Endodermal cell (in vitro differentiated cells): ENCODE results near the gene TMEM33. TPM values are rescaled to one million over a fixed set of nuclear protein-coding genes. Genes with fewer than 3 reads are reported as not detected.

Source experiments
- DNase-seq: peaks from one replicate; pipeline ENCODE4 v3.0.0-alpha.2; 2017
- H3K27ac ChIP-seq: 2 replicates; pipeline ENCODE4 v1.5.1; 2013; ENCODE audit warnings: mild to moderate bottlenecking, low read depth, low read length, moderate library complexity
- H3K27me3 ChIP-seq: 2 replicates; pipeline ENCODE4 v1.6.1; 2013; ENCODE audit warnings: mild to moderate bottlenecking, low read length, moderate library complexity; ENCODE audit not compliant: insufficient read depth, control insufficient read depth, poor library complexity, severe bottlenecking
- H3K36me3 ChIP-seq: 2 replicates; pipeline ENCODE4 v1.7.0; 2013; ENCODE audit warnings: mild to moderate bottlenecking, low read length, moderate library complexity; ENCODE audit not compliant: control insufficient read depth, insufficient read depth
- H3K4me1 ChIP-seq: one replicate; pipeline ENCODE4 v1.7.0; 2013; ENCODE audit warnings: low read length; ENCODE audit not compliant: control insufficient read depth, insufficient read depth
- H3K4me3 ChIP-seq: 2 replicates; pipeline ENCODE4 v1.5.1; 2013; ENCODE audit warnings: mild to moderate bottlenecking, low read length, moderate library complexity
- H3K9ac ChIP-seq: 2 replicates; pipeline ENCODE4 v1.6.1; 2013; ENCODE audit warnings: mild to moderate bottlenecking, low read length, moderate library complexity; ENCODE audit not compliant: poor library complexity, severe bottlenecking; ENCODE audit errors: extremely low read depth
- H3K9me3 ChIP-seq: 2 replicates; pipeline ENCODE4 v1.6.1; 2013; ENCODE audit warnings: mild to moderate bottlenecking, low read length, moderate library complexity; ENCODE audit not compliant: control insufficient read depth
- H3K27ac Mint-ChIP-seq: 2 replicates; pipeline ENCODE4 v1.8.0; 2020; ENCODE audit warnings: mixed read lengths
- H3K27me3 Mint-ChIP-seq: 2 replicates; pipeline ENCODE4 v1.8.0; 2021; ENCODE audit warnings: mild to moderate bottlenecking, mixed read lengths; ENCODE audit not compliant: insufficient read depth
- H3K36me3 Mint-ChIP-seq: 2 replicates; pipeline ENCODE4 v1.8.0; 2020; ENCODE audit warnings: low read depth, mixed read lengths
- H3K4me1 Mint-ChIP-seq: 2 replicates; pipeline ENCODE4 v1.8.0; 2020; ENCODE audit warnings: mixed read lengths
- H3K4me3 Mint-ChIP-seq: 2 replicates; pipeline ENCODE4 v1.8.0; 2020; ENCODE audit warnings: mild to moderate bottlenecking, moderate library complexity, mixed read lengths
- H3K9me3 Mint-ChIP-seq: 2 replicates; pipeline ENCODE4 v1.8.0; 2020; ENCODE audit warnings: mild to moderate bottlenecking, mixed read lengths
- CTCF ChIP-seq: fragments of 200-600 bp; sonication (generic); conservative IDR thresholded peaks from 2 replicates; pipeline ENCODE4 v1.5.0; 2021; ENCODE audit warnings: antibody characterized with exemption, mild to moderate bottlenecking
- whole genome bisulfite sequencing, 2 experiments: methylation state at CpG; one replicate each; pipeline versions ENCODE4 v1.1.5 to v1.1.7; 2013; ENCODE audit warnings: missing lambda C conversion rate in 2 of 2, mixed read lengths in 1 of 2; ENCODE audit not compliant: insufficient coverage in 1 of 2, insufficient read length in 1 of 2; 5-methylcytosine and 5-hydroxymethylcytosine counted together
- total RNA-seq, 2 donors: library from RNA; stranded (reverse); fragmentation: NEBNext Ultra II Directional in 1 of 2; extraction: Animal tissue kit (Norgen Biotek cat#: 25700) in 1 of 2; gene quantifications; 2 replicates in 1 of 2; 3 replicates in 1 of 2; pipeline ENCODE4 v1.2.1, GENCODE V29; 2021

The TMEM33 gene
- total RNA-seq, 2 donors from 2014 or later: 80.0 to 84.1 TPM

DNA sequence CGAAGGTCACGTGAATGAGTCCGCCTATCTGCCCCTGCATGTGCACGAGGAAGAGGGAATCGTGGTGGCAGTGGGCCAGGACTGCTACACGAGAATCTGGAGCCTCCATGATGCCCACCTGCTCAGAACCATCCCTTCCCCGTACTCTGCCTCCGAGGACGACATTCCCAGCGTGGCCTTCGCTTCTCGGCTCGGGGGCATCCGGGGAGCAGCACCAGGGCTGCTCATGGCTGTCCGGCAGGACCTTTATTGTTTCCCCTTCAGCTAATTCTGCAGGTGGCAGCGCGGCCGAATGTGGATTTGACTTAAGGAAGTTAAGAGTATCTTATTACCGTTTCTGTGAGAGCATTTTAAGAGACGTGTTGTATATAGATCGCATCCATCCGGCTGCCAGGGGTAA, 47.5 kb downstream of the TMEM33 start:
- no peaks in the 10 kb centered on the region for H3K27me3 ChIP-seq
- DNase-seq: no peak
- no peak overlapping the region for H3K4me3 ChIP-seq
- no peaks in the 10 kb centered on the region for H3K9me3 ChIP-seq
- H3K9me3 Mint-ChIP-seq: no peaks in the 10 kb centered on the region
- no peaks in the 10 kb centered on the region for H3K27me3 Mint-ChIP-seq
- H3K4me1 ChIP-seq: no peaks in the 10 kb centered on the region
- no peaks in the 10 kb centered on the region for H3K36me3 Mint-ChIP-seq
- no peaks in the 10 kb centered on the region for H3K4me1 Mint-ChIP-seq
- H3K27ac Mint-ChIP-seq: no peak overlapping the region
- no peak overlapping the region for H3K27ac ChIP-seq
- TF ChIP-seq CTCF: no peak
- no peaks in the 10 kb centered on the region for H3K36me3 ChIP-seq
- H3K9ac ChIP-seq: no peak overlapping the region
- no peak overlapping the region for H3K4me3 Mint-ChIP-seq
- WGBS, 2 experiments: 91 to 97% methylated on average over 19 to 22 of the region's 22 CpGs

GRCh38 chr4:41985151-41985550, 49.9 kb downstream of the TMEM33 start:
- Mint-ChIP-seq H3K9me3 (no peaks in the 10 kb centered on the region), H3K4me3 (no peak overlapping the region), H3K27ac (no peak overlapping the region), H3K36me3 (no peaks in the 10 kb centered on the region), H3K27me3 (no peaks in the 10 kb centered on the region), H3K4me1 (peaks cover 4% of the 10 kb centered on the region)
- no peaks in the 10 kb centered on the region for H3K27me3 ChIP-seq
- H3K4me3 ChIP-seq: no peak overlapping the region
- 44% methylated on average over 1 of the region's 1 CpG; no CpG with 5 or more reads in 1 of the 2 experiments for WGBS, 2 experiments
- H3K27ac ChIP-seq: no peak overlapping the region
- no peak for DNase-seq
- no peak for TF ChIP-seq CTCF
- no peaks in the 10 kb centered on the region for H3K4me1 ChIP-seq
- H3K9ac ChIP-seq: no peak overlapping the region
- no peaks in the 10 kb centered on the region for H3K9me3 ChIP-seq
- H3K36me3 ChIP-seq: no peaks in the 10 kb centered on the region

GRCh38 chr4:41989994-41990364, 54.8 kb downstream of the TMEM33 start:
- H3K27me3 Mint-ChIP-seq: no peaks in the 10 kb centered on the region
- peak overlapping the region; percentile 99 for H3K4me3 ChIP-seq
- no peaks in the 10 kb centered on the region for H3K36me3 ChIP-seq
- H3K9me3 Mint-ChIP-seq: no peaks in the 10 kb centered on the region
- no peak for DNase-seq
- H3K27me3 ChIP-seq: no peaks in the 10 kb centered on the region
- TF ChIP-seq CTCF: no peak
- peak overlapping the region; percentile 84 for H3K9ac ChIP-seq
- no peaks in the 10 kb centered on the region for H3K36me3 Mint-ChIP-seq
- H3K4me3 Mint-ChIP-seq: peak overlapping the region; percentile 81
- H3K9me3 ChIP-seq: no peaks in the 10 kb centered on the region
- H3K27ac Mint-ChIP-seq: peak overlapping the region; percentile 92
- no peaks in the 10 kb centered on the region for H3K4me1 ChIP-seq
- H3K27ac ChIP-seq: no peak overlapping the region
- 1 to 4% methylated on average over 9 to 12 of the region's 12 CpGs for WGBS, 2 experiments
- H3K4me1 Mint-ChIP-seq: peaks cover 11% of the 10 kb centered on the region
